Brain microvascular endothelial cell (primary cell): ENCODE measurements around the gene PCGF5.

Source experiments
- DNase-seq: peaks from one replicate; pipeline ENCODE4 v3.0.0-alpha.2; 2020
- H3K27ac ChIP-seq: fragments of 250-450 bp; sonication (Bioruptor Pico); 2 replicates; pipeline ENCODE4 v1.5.1; 2020; ENCODE audit warnings: mild to moderate bottlenecking, moderate library complexity
- H3K27me3 ChIP-seq: fragments of 250-450 bp; sonication (Bioruptor Pico); replicated peaks from 2 replicates; pipeline ENCODE4 v1.5.1; 2020; ENCODE audit warnings: mild to moderate bottlenecking
- H3K36me3 ChIP-seq: fragments of 250-450 bp; sonication (Bioruptor Pico); replicated peaks from 2 replicates; pipeline ENCODE4 v1.5.1; 2020; ENCODE audit warnings: mild to moderate bottlenecking
- H3K4me3 ChIP-seq: 2 replicates; pipeline ENCODE4 v1.5.1; 2011; ENCODE audit warnings: low read depth, mild to moderate bottlenecking, control low read depth, low read length, moderate library complexity
- in situ Hi-C: cut with HindIII; loops from 2 replicates; pipeline ENCODE4 v1.10.0; 2017; ENCODE audit warnings: low sequenced_read_pairs, low pct_ligation_motif_present
- TF ChIP-seq, protein P1 (sequence below): IDR thresholded peaks from 2 replicates; pipeline ENCODE4 v1.5.1; 2011; ENCODE audit warnings: low read depth, mild to moderate bottlenecking, moderate library complexity, low read length, control low read depth, inconsistent platforms; ENCODE audit errors: missing control alignments

PCGF5 gene

DNA sequence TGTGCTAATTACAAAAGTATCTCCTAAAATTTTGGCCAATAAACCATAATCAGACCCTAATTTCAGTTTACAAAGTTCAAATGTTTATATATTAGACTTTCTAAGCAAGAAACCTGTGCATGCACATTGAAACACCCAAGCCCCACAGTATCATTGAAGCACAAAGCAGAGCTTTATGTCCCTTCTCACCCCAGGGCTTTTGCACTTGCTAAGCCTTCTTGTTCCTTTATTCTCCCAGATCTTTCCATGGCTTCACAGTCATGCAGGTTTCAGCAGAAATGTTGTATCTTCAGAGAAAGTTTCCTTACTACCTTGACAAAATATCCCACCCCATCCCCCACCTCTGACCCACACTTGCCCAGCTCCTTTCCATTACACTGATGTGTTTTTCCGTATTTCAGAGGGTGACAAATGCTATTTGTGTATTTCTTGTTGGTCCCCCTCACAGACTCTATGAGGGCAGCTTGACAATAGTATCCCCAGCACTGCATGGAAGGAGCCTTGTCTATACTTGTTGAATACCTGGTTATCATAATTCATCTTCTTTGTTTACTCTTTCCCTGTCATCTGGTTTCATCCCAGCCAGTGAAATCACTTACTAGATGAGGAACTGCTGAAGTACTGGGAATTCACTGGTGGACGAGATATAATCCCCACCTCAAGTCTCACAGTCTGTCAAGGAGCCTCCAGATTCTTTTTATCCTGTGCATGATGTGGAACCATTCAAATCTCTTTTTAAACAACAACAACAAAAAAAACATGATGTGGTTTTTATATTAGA lies 24.0 kb upstream of the PCGF5 start:
- DNase-seq, result no peak
- TF ChIP-seq, protein P1, sequence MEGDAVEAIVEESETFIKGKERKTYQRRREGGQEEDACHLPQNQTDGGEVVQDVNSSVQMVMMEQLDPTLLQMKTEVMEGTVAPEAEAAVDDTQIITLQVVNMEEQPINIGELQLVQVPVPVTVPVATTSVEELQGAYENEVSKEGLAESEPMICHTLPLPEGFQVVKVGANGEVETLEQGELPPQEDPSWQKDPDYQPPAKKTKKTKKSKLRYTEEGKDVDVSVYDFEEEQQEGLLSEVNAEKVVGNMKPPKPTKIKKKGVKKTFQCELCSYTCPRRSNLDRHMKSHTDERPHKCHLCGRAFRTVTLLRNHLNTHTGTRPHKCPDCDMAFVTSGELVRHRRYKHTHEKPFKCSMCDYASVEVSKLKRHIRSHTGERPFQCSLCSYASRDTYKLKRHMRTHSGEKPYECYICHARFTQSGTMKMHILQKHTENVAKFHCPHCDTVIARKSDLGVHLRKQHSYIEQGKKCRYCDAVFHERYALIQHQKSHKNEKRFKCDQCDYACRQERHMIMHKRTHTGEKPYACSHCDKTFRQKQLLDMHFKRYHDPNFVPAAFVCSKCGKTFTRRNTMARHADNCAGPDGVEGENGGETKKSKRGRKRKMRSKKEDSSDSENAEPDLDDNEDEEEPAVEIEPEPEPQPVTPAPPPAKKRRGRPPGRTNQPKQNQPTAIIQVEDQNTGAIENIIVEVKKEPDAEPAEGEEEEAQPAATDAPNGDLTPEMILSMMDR, result no peak
- Histone ChIP-seq H3K27ac (peak overlapping the region; percentile 53), H3K4me3 (no peak overlapping the region), H3K27me3 (no peaks in the 10 kb centered on the region), H3K36me3 (no peaks in the 10 kb centered on the region)
- in situ Hi-C loops, result no loop called here

GRCh38 chr10:91197127-91197526 lies 23.3 kb upstream of the PCGF5 start:
- TF ChIP-seq, protein P1, result no peak
- H3K4me3 ChIP-seq, result no peak overlapping the region
- no peaks in the 10 kb centered on the region for H3K36me3 ChIP-seq
- in situ Hi-C loops, result no loop called here
- H3K27me3 ChIP-seq, result no peaks in the 10 kb centered on the region
- H3K27ac ChIP-seq, result peak overlapping the region; percentile 53
- DNase-seq, result peak; percentile 71

- TF ChIP-seq, protein P1, result no peak
- no peak overlapping the region for H3K4me3 ChIP-seq
- peak; percentile 68 for DNase-seq
- no peaks in the 10 kb centered on the region for H3K36me3 ChIP-seq
- in situ Hi-C loops, result no loop called here
- H3K27ac ChIP-seq, result peak overlapping the region; percentile 25
- no peaks in the 10 kb centered on the region for H3K27me3 ChIP-seq
These were observed 21.7 kb upstream of the PCGF5 start for GRCh38 chr10:91198781-91199180.

- in situ Hi-C loops, result no loop called here
These were observed 19.9 kb upstream of the PCGF5 start for GRCh38 chr10:91200314-91201212.

DNA sequence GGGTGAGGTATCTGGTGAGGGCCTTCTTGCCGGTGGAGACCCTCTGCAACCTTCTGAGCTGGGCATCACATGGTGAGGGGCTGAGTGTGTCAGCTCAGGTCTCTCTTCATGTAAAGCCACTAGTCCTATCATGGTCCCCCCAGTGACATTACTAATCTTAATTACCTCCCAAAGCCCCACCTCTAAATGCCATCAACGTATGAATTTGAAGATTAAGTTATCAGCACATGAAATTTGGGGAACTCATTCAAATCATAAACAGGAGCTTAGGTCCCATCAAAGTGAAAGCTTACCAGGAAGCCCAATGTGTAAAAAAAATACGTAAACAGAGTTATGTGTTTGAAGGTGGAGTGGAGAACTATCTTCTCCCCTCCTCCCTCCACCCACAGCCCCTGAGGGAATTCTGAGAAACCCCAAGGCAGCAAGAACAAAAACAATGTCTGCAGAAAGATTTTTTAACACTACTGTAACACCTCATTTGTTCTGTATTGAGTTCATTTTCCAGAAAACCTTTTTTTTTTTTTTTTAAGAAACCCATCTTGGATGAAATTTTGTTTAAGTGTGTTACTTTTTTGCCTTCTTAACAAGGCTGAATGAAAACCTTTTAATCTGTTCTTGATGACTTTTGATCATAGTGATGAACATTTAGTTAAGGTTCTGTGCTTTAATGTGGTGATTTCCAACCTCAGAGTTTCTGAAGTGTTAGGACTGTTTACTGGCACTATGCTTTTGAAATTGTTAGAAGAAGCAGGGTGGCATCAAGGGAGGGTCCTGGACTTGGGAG lies 19.1 kb upstream of the PCGF5 start:
- Histone ChIP-seq H3K27ac (no peak overlapping the region), H3K4me3 (no peak overlapping the region), H3K27me3 (no peaks in the 10 kb centered on the region), H3K36me3 (no peaks in the 10 kb centered on the region)
- DNase-seq, result no peak
- in situ Hi-C loops, result no loop called here
- TF ChIP-seq, protein P1, result no peak

More at GRCh38 chr10:91200314-91201212, 19.9 kb upstream of the PCGF5 start:
- Histone ChIP-seq H3K27me3 (no peaks in the 10 kb centered on the region), H3K4me3 (no peak overlapping the region), H3K36me3 (no peaks in the 10 kb centered on the region), H3K27ac (no peak overlapping the region)
- DNase-seq, result no peak
- TF ChIP-seq, protein P1, result no peak
